PC-3 (cell line): ENCODE measurements around the gene NINL. TPM values are rescaled to one million over a fixed set of nuclear protein-coding genes. Genes with fewer than 3 reads are reported as not detected.

Source experiments
- ATAC-seq: fragments of 200-7000 bp; cut with Tn5 transposase; 2 replicates; pipeline ENCODE4 v1.9.1; 2020; ENCODE audit warnings: mild to moderate bottlenecking, moderate library complexity
- BruUV-seq: library from RNA; stranded (reverse); fragments of 400-500 nt; replicated peaks from 2 replicates; lab custom pipeline; 2021; lab: Mats Ljungman, UMichigan
- CTCF ChIA-PET: fragments of 300-600 bp; sonication (Branson Sonifier 250); formaldehyde crosslinking; loops from one replicate; lab custom pipeline; 2022; ENCODE audit warnings: antibody characterized with exemption; lab: Charles Lee
- POLR2A ChIA-PET: fragments of 300-600 bp; sonication (Branson Sonifier 250); formaldehyde crosslinking; loops from one replicate; lab custom pipeline; 2022; ENCODE audit warnings: antibody characterized with exemption; ENCODE audit not compliant: unreplicated experiment; lab: Charles Lee
- DNase-seq: peaks from one replicate; pipeline ENCODE4 v3.0.0-alpha.2; 2015
- H2AFZ ChIP-seq: fragments of 300-600 bp; sonication (generic); 2 replicates; pipeline ENCODE4 v1.6.0; 2016; ENCODE audit warnings: antibody characterized with exemption, low read length
- H3F3A ChIP-seq: fragments of 300-600 bp; sonication (generic); one replicate; pipeline ENCODE4 v1.6.0; 2017; ENCODE audit warnings: antibody characterized with exemption, low read length, control low read depth, mild to moderate bottlenecking; ENCODE audit not compliant: unreplicated experiment
- H3K27ac ChIP-seq: fragments of 300-600 bp; sonication (generic); 2 replicates; pipeline ENCODE4 v1.5.1; 2016; ENCODE audit warnings: mild to moderate bottlenecking, low read length
- H3K27me3 ChIP-seq: fragments of 300-600 bp; sonication (generic); 2 replicates; pipeline ENCODE4 v1.6.1; 2016; ENCODE audit warnings: low read length, mixed read lengths
- H3K36me3 ChIP-seq: fragments of 300-600 bp; sonication (generic); 2 replicates; pipeline ENCODE4 v1.6.1; 2016; ENCODE audit warnings: low read depth, mixed run types, low read length, mixed read lengths
- H3K4me1 ChIP-seq: fragments of 300-600 bp; sonication (generic); 2 replicates; pipeline ENCODE4 v1.5.1; 2016; ENCODE audit warnings: low read length; ENCODE audit not compliant: insufficient read depth
- H3K4me2 ChIP-seq: fragments of 300-600 bp; sonication (generic); 2 replicates; pipeline ENCODE4 v1.6.0; 2016; ENCODE audit warnings: low read length
- H3K4me3 ChIP-seq: fragments of 300-600 bp; sonication (generic); 2 replicates; pipeline ENCODE4 v1.5.1; 2016; ENCODE audit warnings: mild to moderate bottlenecking, low read length, mixed read lengths
- H3K79me2 ChIP-seq: fragments of 300-600 bp; sonication (generic); 2 replicates; pipeline ENCODE4 v1.6.1; 2017; ENCODE audit warnings: low read length, mixed read lengths
- H3K9ac ChIP-seq: fragments of 300-600 bp; sonication (generic); 2 replicates; pipeline ENCODE4 v1.6.0; 2016; ENCODE audit warnings: mild to moderate bottlenecking, low read length
- H3K9me2 ChIP-seq: fragments of 300-600 bp; sonication (generic); replicated peaks from 2 replicates; pipeline ENCODE4 v1.6.1; 2016; ENCODE audit warnings: mixed run types, low read length, mixed read lengths
- H3K9me3 ChIP-seq: fragments of 300-600 bp; sonication (generic); 2 replicates; pipeline ENCODE4 v1.6.1; 2016; ENCODE audit warnings: low read length, mixed read lengths
- H4K20me1 ChIP-seq: fragments of 300-600 bp; sonication (generic); 2 replicates; pipeline ENCODE4 v1.6.1; 2016; ENCODE audit warnings: low read length, mixed read lengths
- CTCF ChIP-seq: fragments of 300-600 bp; sonication (generic); conservative IDR thresholded peaks from 2 replicates; pipeline ENCODE4 v1.5.1; 2017; ENCODE audit warnings: antibody characterized with exemption, low read depth, mild to moderate bottlenecking, low read length
- EZH2 ChIP-seq: fragments of 300-600 bp; sonication (generic); IDR thresholded peaks from one replicate; pipeline ENCODE4 v1.6.1; 2017; ENCODE audit warnings: antibody characterized with exemption, mild to moderate bottlenecking, low read length; ENCODE audit not compliant: unreplicated experiment
- EZH2phosphoT487 ChIP-seq: fragments of 300-600 bp; sonication (generic); IDR thresholded peaks from 2 replicates; pipeline ENCODE4 v1.6.1; 2018; ENCODE audit warnings: mild to moderate bottlenecking, antibody characterized with exemption, low read length, borderline replicate concordance
- intact Hi-C: fragments of 100-400 bp; cut with micrococcal nuclease; formaldehyde crosslinking; loops from 2 replicates; pipeline ENCODE4 v1.9.0; 2023
- total RNA-seq: library from RNA; depleted of rRNA; stranded (reverse); fragments of >200 nt; gene quantifications from 2 replicates; pipeline ENCODE4 v1.2.3, GENCODE V29; 2014

The NINL gene
- total RNA-seq, 1 experiment from 2014 or later: 6.5 TPM

- POLR2A ChIA-PET: no interaction called here
- no peak overlapping the region for H3K9ac ChIP-seq
- H3K4me3 ChIP-seq: no peak overlapping the region
- H3F3A ChIP-seq: no peaks in the 10 kb centered on the region
- H3K27me3 ChIP-seq: no peaks in the 10 kb centered on the region
- ATAC-seq: no peak
- H3K79me2 ChIP-seq: no peaks in the 10 kb centered on the region
- H3K9me3 ChIP-seq: no peaks in the 10 kb centered on the region
- no peak overlapping the region for H3K27ac ChIP-seq
- no peak for TF ChIP-seq EZH2
- no peak for TF ChIP-seq CTCF
- TF ChIP-seq EZH2phosphoT487: no peak
- CTCF ChIA-PET: no interaction called here
- H3K9me2 ChIP-seq: no peaks in the 10 kb centered on the region
- peaks cover 4% of the 10 kb centered on the region for H3K4me1 ChIP-seq
- BruUV-seq: no TSS peak
- intact Hi-C loops: no loop called here
- no peak overlapping the region for H2AFZ ChIP-seq
- H4K20me1 ChIP-seq: no peaks in the 10 kb centered on the region
- H3K4me2 ChIP-seq: no peak overlapping the region
- H3K36me3 ChIP-seq: no peaks in the 10 kb centered on the region
- no peak for DNase-seq
Observed at GRCh38 chr20:25537890-25538289, 47.4 kb downstream of the NINL start.

GRCh38 chr20:25535762-25536161, 49.6 kb downstream of the NINL start:
- Histone ChIP-seq H3F3A (no peaks in the 10 kb centered on the region), H3K4me2 (no peak overlapping the region), H4K20me1 (no peaks in the 10 kb centered on the region), H3K4me3 (no peak overlapping the region), H3K27ac (no peak overlapping the region), H3K79me2 (no peaks in the 10 kb centered on the region), H3K9ac (no peak overlapping the region), H2AFZ (no peak overlapping the region), H3K27me3 (no peaks in the 10 kb centered on the region), H3K9me2 (no peaks in the 10 kb centered on the region), H3K36me3 (no peaks in the 10 kb centered on the region), H3K4me1 (peaks cover 12% of the 10 kb centered on the region), H3K9me3 (no peaks in the 10 kb centered on the region)
- no TSS peak for BruUV-seq
- ChIA-PET CTCF (no interaction called here), POLR2A (no interaction called here)
- no peak for ATAC-seq
- DNase-seq: no peak
- intact Hi-C loops: no loop called here
- TF ChIP-seq EZH2: no peak
- TF ChIP-seq CTCF: no peak
- no peak for TF ChIP-seq EZH2phosphoT487

- DNase-seq (no peak), ATAC-seq (no peak)
- H3K4me1 ChIP-seq: peaks cover 12% of the 10 kb centered on the region
- H4K20me1 ChIP-seq: no peaks in the 10 kb centered on the region
- CTCF ChIA-PET: no interaction called here
- H3K27me3 ChIP-seq: no peaks in the 10 kb centered on the region
- no peak overlapping the region for H3K9ac ChIP-seq
- TF ChIP-seq EZH2phosphoT487: no peak
- TF ChIP-seq EZH2: no peak
- no peak for TF ChIP-seq CTCF
- BruUV-seq: no TSS peak
- H3F3A ChIP-seq: no peaks in the 10 kb centered on the region
- no peak overlapping the region for H3K4me3 ChIP-seq
- no peak overlapping the region for H3K4me2 ChIP-seq
- H3K36me3 ChIP-seq: no peaks in the 10 kb centered on the region
- H3K9me2 ChIP-seq: no peaks in the 10 kb centered on the region
- intact Hi-C loops: no loop called here
- no peak overlapping the region for H3K27ac ChIP-seq
- H3K79me2 ChIP-seq: no peaks in the 10 kb centered on the region
- no peak overlapping the region for H2AFZ ChIP-seq
- POLR2A ChIA-PET: no interaction called here
- no peaks in the 10 kb centered on the region for H3K9me3 ChIP-seq
Observed at GRCh38 chr20:25534845-25535244, 50.5 kb downstream of the NINL start.
